PC-3 (cell line): ENCODE results near the gene SAMD11. TPM values are rescaled to one million over a fixed set of nuclear protein-coding genes. Genes with fewer than 3 reads are reported as not detected.

Experiments used
- ATAC-seq: fragments of 200-7000 bp; cut with Tn5 transposase; 2 replicates; pipeline ENCODE4 v1.9.1; 2020; ENCODE audit warnings: mild to moderate bottlenecking, moderate library complexity
- BruUV-seq: library from RNA; stranded (reverse); fragments of 400-500 nt; replicated peaks from 2 replicates; lab custom pipeline; 2021; lab: Mats Ljungman, UMichigan
- CTCF ChIA-PET: fragments of 300-600 bp; sonication (Branson Sonifier 250); formaldehyde crosslinking; loops from one replicate; lab custom pipeline; 2022; ENCODE audit warnings: antibody characterized with exemption; lab: Charles Lee
- POLR2A ChIA-PET: fragments of 300-600 bp; sonication (Branson Sonifier 250); formaldehyde crosslinking; loops from one replicate; lab custom pipeline; 2022; ENCODE audit warnings: antibody characterized with exemption; ENCODE audit not compliant: unreplicated experiment; lab: Charles Lee
- DNase-seq: peaks from one replicate; pipeline ENCODE4 v3.0.0-alpha.2; 2015
- H2AFZ ChIP-seq: fragments of 300-600 bp; sonication (generic); 2 replicates; pipeline ENCODE4 v1.6.0; 2016; ENCODE audit warnings: antibody characterized with exemption, low read length
- H3F3A ChIP-seq: fragments of 300-600 bp; sonication (generic); one replicate; pipeline ENCODE4 v1.6.0; 2017; ENCODE audit warnings: antibody characterized with exemption, low read length, control low read depth, mild to moderate bottlenecking; ENCODE audit not compliant: unreplicated experiment
- H3K27ac ChIP-seq: fragments of 300-600 bp; sonication (generic); 2 replicates; pipeline ENCODE4 v1.5.1; 2016; ENCODE audit warnings: mild to moderate bottlenecking, low read length
- H3K27me3 ChIP-seq: fragments of 300-600 bp; sonication (generic); 2 replicates; pipeline ENCODE4 v1.6.1; 2016; ENCODE audit warnings: low read length, mixed read lengths
- H3K36me3 ChIP-seq: fragments of 300-600 bp; sonication (generic); 2 replicates; pipeline ENCODE4 v1.6.1; 2016; ENCODE audit warnings: low read depth, mixed run types, low read length, mixed read lengths
- H3K4me1 ChIP-seq: fragments of 300-600 bp; sonication (generic); 2 replicates; pipeline ENCODE4 v1.5.1; 2016; ENCODE audit warnings: low read length; ENCODE audit not compliant: insufficient read depth
- H3K4me2 ChIP-seq: fragments of 300-600 bp; sonication (generic); 2 replicates; pipeline ENCODE4 v1.6.0; 2016; ENCODE audit warnings: low read length
- H3K4me3 ChIP-seq: fragments of 300-600 bp; sonication (generic); 2 replicates; pipeline ENCODE4 v1.5.1; 2016; ENCODE audit warnings: mild to moderate bottlenecking, low read length, mixed read lengths
- H3K79me2 ChIP-seq: fragments of 300-600 bp; sonication (generic); 2 replicates; pipeline ENCODE4 v1.6.1; 2017; ENCODE audit warnings: low read length, mixed read lengths
- H3K9ac ChIP-seq: fragments of 300-600 bp; sonication (generic); 2 replicates; pipeline ENCODE4 v1.6.0; 2016; ENCODE audit warnings: mild to moderate bottlenecking, low read length
- H3K9me2 ChIP-seq: fragments of 300-600 bp; sonication (generic); replicated peaks from 2 replicates; pipeline ENCODE4 v1.6.1; 2016; ENCODE audit warnings: mixed run types, low read length, mixed read lengths
- H3K9me3 ChIP-seq: fragments of 300-600 bp; sonication (generic); 2 replicates; pipeline ENCODE4 v1.6.1; 2016; ENCODE audit warnings: low read length, mixed read lengths
- H4K20me1 ChIP-seq: fragments of 300-600 bp; sonication (generic); 2 replicates; pipeline ENCODE4 v1.6.1; 2016; ENCODE audit warnings: low read length, mixed read lengths
- EZH2 ChIP-seq: fragments of 300-600 bp; sonication (generic); IDR thresholded peaks from one replicate; pipeline ENCODE4 v1.6.1; 2017; ENCODE audit warnings: antibody characterized with exemption, mild to moderate bottlenecking, low read length; ENCODE audit not compliant: unreplicated experiment
- EZH2phosphoT487 ChIP-seq: fragments of 300-600 bp; sonication (generic); IDR thresholded peaks from 2 replicates; pipeline ENCODE4 v1.6.1; 2018; ENCODE audit warnings: mild to moderate bottlenecking, antibody characterized with exemption, low read length, borderline replicate concordance
- intact Hi-C: fragments of 100-400 bp; cut with micrococcal nuclease; formaldehyde crosslinking; loops from 2 replicates; pipeline ENCODE4 v1.9.0; 2023
- total RNA-seq: library from RNA; depleted of rRNA; stranded (reverse); fragments of >200 nt; gene quantifications from 2 replicates; pipeline ENCODE4 v1.2.3, GENCODE V29; 2014
- TF ChIP-seq, protein P1 (sequence below): fragments of 300-600 bp; sonication (generic); conservative IDR thresholded peaks from 2 replicates; pipeline ENCODE4 v1.5.1; 2017; ENCODE audit warnings: antibody characterized with exemption, low read depth, mild to moderate bottlenecking, low read length

The SAMD11 gene
- total RNA-seq, 1 experiment from 2014 or later = 5.8 TPM

DNA sequence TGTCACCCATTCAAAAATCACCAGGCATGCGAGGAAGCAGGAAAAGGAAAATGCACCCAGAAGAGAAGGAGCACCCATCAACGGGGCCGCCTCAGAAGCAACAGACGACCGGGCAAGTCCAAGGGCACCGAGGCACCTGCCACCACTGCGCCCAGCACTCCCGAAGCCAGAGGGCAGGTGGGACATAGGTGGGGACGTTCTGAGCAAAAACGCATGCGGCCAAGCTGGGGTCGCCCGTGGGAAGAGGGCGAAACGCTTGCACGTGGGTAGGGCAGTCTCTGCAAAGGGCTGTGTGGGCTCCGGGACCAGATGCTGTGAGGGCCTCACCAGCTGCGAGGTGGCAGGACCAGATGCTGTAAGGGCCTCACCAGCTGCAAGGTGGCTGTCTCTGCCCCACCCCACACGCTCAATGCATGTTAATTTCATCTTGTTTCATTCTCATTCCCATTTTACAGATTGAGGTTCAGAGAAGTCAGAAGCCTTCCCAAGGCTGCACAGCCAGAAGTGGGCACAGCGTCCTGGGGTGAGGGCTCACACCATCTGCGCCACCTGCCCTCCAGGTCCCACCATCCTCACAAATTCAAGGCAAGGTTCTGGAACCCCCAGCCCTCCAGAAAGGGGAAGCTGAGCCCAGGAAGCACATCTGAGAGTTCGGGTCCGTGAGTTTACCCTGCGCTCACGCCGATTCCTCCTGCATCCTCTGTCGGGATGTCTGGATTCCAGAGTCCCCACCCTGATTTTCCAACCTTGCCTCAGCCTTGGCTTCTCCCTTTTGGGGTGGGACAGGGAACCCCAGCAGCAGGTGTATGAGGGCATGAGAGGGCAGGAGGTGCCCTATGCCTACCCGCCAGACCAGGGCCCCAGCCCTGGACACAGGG lies 8.2 kb upstream of the SAMD11 start:
- Histone ChIP-seq H4K20me1 (no peaks in the 10 kb centered on the region), H3K9ac (no peak overlapping the region), H3K36me3 (no peaks in the 10 kb centered on the region), H3K27me3 (peaks cover 54% of the 10 kb centered on the region), H3K27ac (no peak overlapping the region), H3K9me3 (no peaks in the 10 kb centered on the region), H3K79me2 (no peaks in the 10 kb centered on the region), H2AFZ (no peak overlapping the region), H3K4me2 (no peak overlapping the region), H3K4me1 (peaks cover 3% of the 10 kb centered on the region), H3K9me2 (no peaks in the 10 kb centered on the region), H3F3A (no peaks in the 10 kb centered on the region), H3K4me3 (no peak overlapping the region)
- ATAC-seq (no peak), DNase-seq (no peak)
- ChIA-PET CTCF (no interaction called here), POLR2A (no interaction called here)
- TF ChIP-seq EZH2phosphoT487 (no peak), EZH2 (no peak)
- TF ChIP-seq, protein P1, sequence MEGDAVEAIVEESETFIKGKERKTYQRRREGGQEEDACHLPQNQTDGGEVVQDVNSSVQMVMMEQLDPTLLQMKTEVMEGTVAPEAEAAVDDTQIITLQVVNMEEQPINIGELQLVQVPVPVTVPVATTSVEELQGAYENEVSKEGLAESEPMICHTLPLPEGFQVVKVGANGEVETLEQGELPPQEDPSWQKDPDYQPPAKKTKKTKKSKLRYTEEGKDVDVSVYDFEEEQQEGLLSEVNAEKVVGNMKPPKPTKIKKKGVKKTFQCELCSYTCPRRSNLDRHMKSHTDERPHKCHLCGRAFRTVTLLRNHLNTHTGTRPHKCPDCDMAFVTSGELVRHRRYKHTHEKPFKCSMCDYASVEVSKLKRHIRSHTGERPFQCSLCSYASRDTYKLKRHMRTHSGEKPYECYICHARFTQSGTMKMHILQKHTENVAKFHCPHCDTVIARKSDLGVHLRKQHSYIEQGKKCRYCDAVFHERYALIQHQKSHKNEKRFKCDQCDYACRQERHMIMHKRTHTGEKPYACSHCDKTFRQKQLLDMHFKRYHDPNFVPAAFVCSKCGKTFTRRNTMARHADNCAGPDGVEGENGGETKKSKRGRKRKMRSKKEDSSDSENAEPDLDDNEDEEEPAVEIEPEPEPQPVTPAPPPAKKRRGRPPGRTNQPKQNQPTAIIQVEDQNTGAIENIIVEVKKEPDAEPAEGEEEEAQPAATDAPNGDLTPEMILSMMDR = no peak
- intact Hi-C loops = no loop called here
- BruUV-seq = no TSS peak

DNA sequence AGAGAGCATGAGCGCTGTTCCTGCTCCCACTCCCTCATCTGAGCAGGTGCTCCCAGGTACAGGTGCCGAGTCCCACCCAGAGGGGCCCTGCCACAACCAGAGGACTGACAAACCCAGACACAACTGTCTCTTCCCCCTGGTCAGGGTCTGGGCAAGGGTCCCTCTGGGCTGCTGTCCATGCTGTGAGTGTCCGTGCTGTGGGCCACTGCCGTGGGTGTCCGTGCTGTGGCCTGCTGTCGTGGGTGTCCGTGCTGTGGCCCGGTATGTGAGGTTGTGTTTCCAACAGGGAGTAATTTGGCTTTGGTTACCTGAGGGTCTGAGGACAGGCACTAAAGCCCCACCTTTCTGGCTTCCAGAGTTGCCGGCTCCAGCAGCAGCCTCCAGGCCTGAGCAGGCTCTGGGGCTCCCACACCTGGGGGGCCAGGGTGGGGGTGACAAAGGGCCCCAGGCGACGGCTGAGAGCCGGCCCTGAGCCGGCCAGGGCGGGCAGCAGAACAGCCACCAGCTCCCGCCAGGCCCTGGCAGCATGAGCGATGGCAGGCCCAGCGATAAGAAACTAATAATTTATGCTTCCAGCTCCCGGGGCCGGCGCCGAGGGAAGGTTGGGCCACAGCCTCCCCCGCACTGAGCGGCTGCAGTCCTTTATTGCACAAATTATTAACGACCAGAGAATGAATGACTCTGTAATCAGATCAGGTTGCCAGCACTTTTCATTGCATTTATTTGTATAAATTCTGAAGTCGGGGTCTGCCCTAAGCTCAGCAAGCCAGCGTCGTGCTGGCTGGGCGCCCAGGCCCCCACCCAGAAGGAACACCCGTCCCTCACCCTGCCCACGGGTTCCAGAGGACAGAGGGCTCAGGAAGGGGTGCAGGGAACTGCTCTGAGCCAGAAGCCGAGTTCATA lies 7.3 kb upstream of the SAMD11 start:
- Histone ChIP-seq H2AFZ (no peak overlapping the region), H4K20me1 (no peaks in the 10 kb centered on the region), H3K4me1 (peaks cover 1% of the 10 kb centered on the region), H3K4me3 (no peak overlapping the region), H3F3A (no peaks in the 10 kb centered on the region), H3K36me3 (no peaks in the 10 kb centered on the region), H3K9me3 (no peaks in the 10 kb centered on the region), H3K79me2 (no peaks in the 10 kb centered on the region), H3K4me2 (no peak overlapping the region), H3K27ac (no peak overlapping the region), H3K9ac (no peak overlapping the region), H3K9me2 (no peaks in the 10 kb centered on the region), H3K27me3 (peaks cover 60% of the 10 kb centered on the region)
- CTCF ChIA-PET = no interaction called here
- POLR2A ChIA-PET = no interaction called here
- DNase-seq (no peak), ATAC-seq (no peak)
- TF ChIP-seq, protein P1 = no peak
- TF ChIP-seq EZH2 (peak; percentile 68), EZH2phosphoT487 (peak; percentile 26; the same call in 1 of the 2 replicates)
- BruUV-seq = no TSS peak
- intact Hi-C loops = no loop called here
